ENCODE results near the gene NDFIP1.

- no peak for TF ChIP-seq CTCF (IDR thresholded peaks at IDR 0.05)
- TF ChIP-seq POLR2A (IDR thresholded peaks at IDR 0.05), result no peak
Measured at GRCh38 chr5:142119051-142119625, 10.6 kb downstream of the NDFIP1 start.

Measured in breast epithelium (tissue), 3 donors.